Right lobe of liver (tissue), 6 donors: ENCODE results near the gene PRR15L. TPM values are rescaled to one million over a fixed set of nuclear protein-coding genes. Genes with fewer than 3 reads are reported as not detected.

ENCODE experiments used
- ATAC-seq, 4 donors: fragments of 200-7000 bp; cut with Tn5 transposase; one replicate each; pipeline ENCODE4 v1.9.1; 2020; ENCODE audit warnings: mild to moderate bottlenecking in 4 of 4, moderate library complexity in 4 of 4
- DNase-seq, 3 donors: peaks; one replicate each; pipeline ENCODE4 v3.0.0-alpha.2; 2020
- H3K27ac ChIP-seq, 3 donors: fragments of 200-600 bp; one replicate each; pipeline ENCODE4 v1.8.0; 2022
- H3K27me3 ChIP-seq, 2 donors: fragments of 200-600 bp; one replicate each; pipeline ENCODE4 v1.8.0; 2022
- H3K36me3 ChIP-seq, 4 donors: fragments of 200-600 bp; sonication (generic) in 1 of 4; one replicate each; pipeline versions ENCODE4 v1.5.1 to v1.8.0; 2017 to 2022; ENCODE audit warnings: control low read depth in 1 of 4
- H3K4me1 ChIP-seq, 4 donors: fragments of 200-600 bp; sonication (generic) in 1 of 4; one replicate each; pipeline versions ENCODE4 v1.5.1 to v1.8.0; 2017 to 2022; ENCODE audit warnings: control low read depth in 1 of 4
- H3K4me3 ChIP-seq, 3 donors: fragments of 200-600 bp; one replicate each; pipeline ENCODE4 v1.8.0; 2022
- H3K9me3 ChIP-seq, 4 donors: fragments of 200-600 bp; sonication (generic) in 1 of 4; one replicate each; pipeline versions ENCODE4 v1.5.1 to v1.8.0; 2017 to 2022; ENCODE audit warnings: control low read depth in 1 of 4
- POLR2A ChIP-seq: fragments of 450-650 bp; IDR thresholded peaks from one replicate; pipeline ENCODE4 v1.6.1; 2017; ENCODE audit warnings: antibody characterized with exemption, mild to moderate bottlenecking
- WGBS: methylation state at CpG from one replicate; pipeline ENCODE4 v1.1.6; 2018; ENCODE audit warnings: low coverage, low lambda C conversion rate; ENCODE audit not compliant: insufficient coverage; ENCODE audit errors: missing lambda C conversion rate; 5-methylcytosine and 5-hydroxymethylcytosine counted together
- intact Hi-C, 2 donors: fragments of 100-400 bp; cut with DNase I; formaldehyde crosslinking; loops; one replicate each; pipeline versions ENCODE4 v1.11.2 to v1.14.1; 2022
- total RNA-seq, 6 experiments: library from RNA; depleted of rRNA in 2 of 6; stranded (reverse); fragments of >200 nt in 2 of 6; fragmentation: NEBNext Ultra II Directional in 3 of 6; extraction: Animal tissue kit (Norgen Biotek cat#: 25700) in 3 of 6; gene quantifications; one replicate each; pipeline versions ENCODE4 v1.1.0 to v1.2.4, GENCODE V29; 2016 to 2023
- TF ChIP-seq, protein P1 (sequence below), 4 donors: fragments of 200-600 bp in 3 of 4; fragments of 450-650 bp in 1 of 4; IDR thresholded peaks; one replicate each; pipeline versions ENCODE4 v1.5.1 to v1.8.0; 2016 to 2022; ENCODE audit warnings: antibody characterized with exemption in 4 of 4, mild to moderate bottlenecking in 2 of 4
- donor health status: DM: no; HTN: yes; CAD: no.
- donor health status: DM: no; HTN: no; CAD: no.
- donor health status: DM: no; HTN: no; CAD: no.
- donor health status: DM: no; HTN: yes; CAD: no.
- donor health status: DM: no; HTN: yes; CAD: no.

Gene PRR15L
- total RNA-seq, 6 experiments from 2014 or later: 0.19 to 1.1 (median 0.47) TPM

DNA sequence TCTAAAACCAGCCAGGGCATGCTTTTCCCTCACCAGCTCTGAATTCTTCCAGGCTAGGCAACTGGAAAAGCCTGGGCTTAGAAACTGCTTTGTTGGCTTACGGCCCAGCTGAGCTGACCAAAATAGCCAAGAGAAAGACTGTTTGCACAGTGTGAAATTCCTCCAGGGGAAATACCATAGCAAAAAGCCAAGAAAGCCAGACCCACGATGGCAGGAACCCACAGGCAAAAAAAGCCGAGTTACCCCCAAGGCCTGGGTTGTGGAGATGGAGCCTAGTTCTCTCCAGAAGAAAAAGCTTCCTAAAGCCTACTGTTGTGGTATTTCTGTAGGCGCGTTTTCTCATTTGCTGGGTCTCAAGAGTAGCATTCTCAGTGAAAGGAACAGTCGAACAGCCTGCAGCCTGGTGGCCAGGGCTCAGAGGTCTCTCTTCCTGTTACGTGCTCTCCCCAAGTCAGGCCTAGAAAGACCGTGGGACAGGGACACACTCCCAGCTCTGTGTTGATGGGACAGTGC lies 52.4 kb downstream of the PRR15L start:
- 53% methylated on average over 8 of the region's 8 CpGs for WGBS
- TF ChIP-seq, protein P1, sequence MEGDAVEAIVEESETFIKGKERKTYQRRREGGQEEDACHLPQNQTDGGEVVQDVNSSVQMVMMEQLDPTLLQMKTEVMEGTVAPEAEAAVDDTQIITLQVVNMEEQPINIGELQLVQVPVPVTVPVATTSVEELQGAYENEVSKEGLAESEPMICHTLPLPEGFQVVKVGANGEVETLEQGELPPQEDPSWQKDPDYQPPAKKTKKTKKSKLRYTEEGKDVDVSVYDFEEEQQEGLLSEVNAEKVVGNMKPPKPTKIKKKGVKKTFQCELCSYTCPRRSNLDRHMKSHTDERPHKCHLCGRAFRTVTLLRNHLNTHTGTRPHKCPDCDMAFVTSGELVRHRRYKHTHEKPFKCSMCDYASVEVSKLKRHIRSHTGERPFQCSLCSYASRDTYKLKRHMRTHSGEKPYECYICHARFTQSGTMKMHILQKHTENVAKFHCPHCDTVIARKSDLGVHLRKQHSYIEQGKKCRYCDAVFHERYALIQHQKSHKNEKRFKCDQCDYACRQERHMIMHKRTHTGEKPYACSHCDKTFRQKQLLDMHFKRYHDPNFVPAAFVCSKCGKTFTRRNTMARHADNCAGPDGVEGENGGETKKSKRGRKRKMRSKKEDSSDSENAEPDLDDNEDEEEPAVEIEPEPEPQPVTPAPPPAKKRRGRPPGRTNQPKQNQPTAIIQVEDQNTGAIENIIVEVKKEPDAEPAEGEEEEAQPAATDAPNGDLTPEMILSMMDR (IDR thresholded peaks at IDR 0.05): no peak
- TF ChIP-seq POLR2A: no peak
- no peaks in the 10 kb centered on the region for H3K27me3 ChIP-seq
- peaks cover 0 to 22% (median 3%) of the 10 kb centered on the region in 4 donors for H3K4me1 ChIP-seq
- DNase-seq: peak in 2 of 3 donors; percentile 50 to 68
- H3K36me3 ChIP-seq: no peaks in the 10 kb centered on the region
- ATAC-seq: peak; percentile 75 to 91 (median 78)
- intact Hi-C loops: no loop called here
- peak overlapping the region in 1 of 3 donors; percentile 47 for H3K27ac ChIP-seq
- H3K9me3 ChIP-seq: no peaks in the 10 kb centered on the region
- H3K4me3 ChIP-seq: no peak overlapping the region

DNA sequence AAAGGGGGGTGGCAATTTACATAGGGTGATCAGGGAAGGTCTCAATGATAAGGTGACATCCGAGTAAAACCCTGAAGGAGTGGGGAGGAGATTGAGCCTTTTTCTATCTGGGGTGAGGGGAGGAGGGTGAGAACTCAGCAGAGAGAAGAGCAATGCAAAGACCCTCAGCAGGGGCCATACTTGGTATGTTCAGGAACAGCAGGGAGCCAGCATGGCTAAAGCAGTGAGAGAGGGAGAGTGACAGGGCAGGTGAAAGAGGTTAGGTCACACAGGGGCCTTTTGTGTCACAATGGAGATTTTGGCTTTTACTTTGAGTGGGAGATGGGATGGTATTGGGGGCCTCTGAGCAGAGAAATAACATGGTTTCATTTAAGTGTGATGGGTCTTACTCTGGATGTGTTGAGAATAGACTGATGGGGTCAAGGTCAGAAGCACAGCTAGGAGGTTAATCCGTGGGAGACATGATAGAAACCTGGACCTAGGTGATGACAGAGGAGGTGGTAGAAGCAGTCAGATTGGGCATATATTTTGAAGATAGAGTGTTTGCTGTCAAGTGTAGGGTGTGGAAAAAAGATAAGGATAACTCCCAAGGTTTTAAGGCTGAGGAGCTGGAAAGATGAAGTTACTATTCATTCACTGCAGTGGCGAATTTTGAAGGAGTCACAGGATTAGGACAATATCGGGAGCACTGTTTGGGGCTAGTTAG lies 55.5 kb downstream of the PRR15L start:
- 78% methylated on average over 4 of the region's 4 CpGs for WGBS

More for the DNA sequence above, 55.5 kb downstream of the PRR15L start:
- ATAC-seq (no peak), DNase-seq (no peak)
- intact Hi-C loops: no loop called here
- H3K4me1 ChIP-seq: peaks cover 0 to 25% (median 3%) of the 10 kb centered on the region in 4 donors
- H3K27ac ChIP-seq: no peak overlapping the region
- no peaks in the 10 kb centered on the region for H3K9me3 ChIP-seq
- TF ChIP-seq, protein P1 (IDR thresholded peaks at IDR 0.05): no peak
- TF ChIP-seq POLR2A: no peak
- H3K36me3 ChIP-seq: no peaks in the 10 kb centered on the region
- no peak overlapping the region for H3K4me3 ChIP-seq
- H3K27me3 ChIP-seq: no peaks in the 10 kb centered on the region

Other genes with a start within 250 kb of the PRR15L start
- gene TBX21, start 224.6 kb downstream of the PRR15L start, total RNA-seq: under 1 TPM in 5 of 6 experiments, not detected in 1; 0.19 to 0.56 (median 0.24) TPM
- gene OSBPL7, start 136.1 kb downstream of the PRR15L start, total RNA-seq: 1 to 10 TPM in 5 of 6 experiments, under 1 TPM in 1; 0.62 to 2.2 (median 1.4) TPM
- gene MRPL10, start 126.3 kb downstream of the PRR15L start, total RNA-seq: 10 to 100 TPM; 14.4 to 26.1 (median 16.3) TPM
- under 1 TPM; 0.12 to 0.44 (median 0.35) TPM for gene LRRC46, start 126.2 kb downstream of the PRR15L start, total RNA-seq
- gene SCRN2, start 116.6 kb downstream of the PRR15L start, total RNA-seq: 10 to 100 TPM; 18.1 to 25.7 (median 19.6) TPM
- gene SP6, start 106.7 kb downstream of the PRR15L start, total RNA-seq: under 1 TPM in 3 of 6 experiments, not detected in 3; 0.09 to 0.12 (median 0.11) TPM
- 1 to 10 TPM; 3.1 to 7.9 (median 5.5) TPM for gene SP2, start 61.6 kb downstream of the PRR15L start, total RNA-seq
- 100 to 1,000 TPM in 5 of 6 experiments, 10 to 100 TPM in 1; 85.0 to 151 (median 124) TPM for gene PNPO, start 16.3 kb downstream of the PRR15L start, total RNA-seq
- gene CDK5RAP3, start 13.2 kb upstream of the PRR15L start, total RNA-seq: 100 to 1,000 TPM in 3 of 6 experiments, 10 to 100 TPM in 3; 47.3 to 119 (median 99.7) TPM
- gene COPZ2, start 79.9 kb upstream of the PRR15L start, total RNA-seq: 10 to 100 TPM; 18.9 to 26.6 (median 23.8) TPM
- 100 to 1,000 TPM in 4 of 6 experiments, 10 to 100 TPM in 2; 63.1 to 156 (median 117) TPM for gene NFE2L1, start 90.5 kb upstream of the PRR15L start, total RNA-seq
- 10 to 100 TPM in 2 of 6 experiments, 1 to 10 TPM in 4; 7.0 to 10.5 (median 9.9) TPM for gene CBX1, start 143.6 kb upstream of the PRR15L start, total RNA-seq
- gene SNX11, start 149.9 kb upstream of the PRR15L start, total RNA-seq: 10 to 100 TPM in 3 of 6 experiments, 1 to 10 TPM in 3; 7.2 to 11.7 (median 9.2) TPM